ENCODE data around the gene PLAAT1.

PLAAT1 gene

DNA sequence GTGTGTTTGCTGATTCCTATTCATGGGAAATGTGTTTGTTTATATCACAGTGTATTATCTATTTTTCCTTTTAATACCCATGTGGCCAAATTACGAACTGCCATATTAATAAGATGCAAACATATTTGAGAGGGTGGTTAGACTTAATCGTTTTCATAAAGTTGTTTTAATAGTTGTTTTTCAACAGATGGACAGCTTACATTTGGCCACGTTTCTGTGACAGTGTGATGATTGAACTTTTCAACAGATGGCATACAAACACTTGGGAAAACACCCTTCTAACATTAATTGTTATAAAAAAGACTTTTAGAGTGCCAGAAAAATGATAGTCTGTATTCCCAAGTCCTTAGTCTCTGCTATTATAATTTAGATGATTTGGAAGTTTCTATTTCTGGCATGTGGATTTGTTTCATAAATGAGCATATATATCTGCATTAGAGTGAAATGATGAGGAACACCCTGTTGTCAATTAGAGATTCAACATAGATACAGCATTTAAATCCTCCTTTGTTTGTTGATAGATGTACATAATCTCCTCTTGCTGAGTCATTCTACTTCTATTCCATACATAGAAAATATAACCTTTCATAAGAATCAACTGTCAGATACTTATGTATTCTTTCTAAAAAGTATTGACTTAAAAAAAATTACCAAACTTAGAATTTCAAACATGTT, 13.1 kb downstream of the PLAAT1 start:
- DNase-seq, result no peak

DNA sequence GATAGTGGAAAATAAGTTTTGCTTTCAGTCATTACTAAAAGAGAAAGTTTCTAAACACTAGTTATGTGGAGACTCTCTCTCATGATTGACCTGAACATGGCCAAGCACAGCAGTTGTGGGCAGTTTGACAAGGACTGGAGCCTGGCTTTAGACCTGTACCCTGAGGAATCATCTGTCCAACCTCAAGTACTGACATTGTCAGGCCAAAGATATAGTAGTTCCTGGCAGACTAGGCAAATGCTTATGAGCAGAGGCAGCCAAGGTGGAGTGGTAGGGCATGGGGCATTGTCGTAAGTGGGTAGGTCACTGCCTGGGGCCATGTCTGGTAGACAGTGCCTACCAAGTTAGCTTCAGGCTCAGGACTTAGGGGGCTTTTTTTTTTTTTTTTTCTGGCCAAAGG, 20.9 kb downstream of the PLAAT1 start:
- DNase-seq, result no peak

DNA sequence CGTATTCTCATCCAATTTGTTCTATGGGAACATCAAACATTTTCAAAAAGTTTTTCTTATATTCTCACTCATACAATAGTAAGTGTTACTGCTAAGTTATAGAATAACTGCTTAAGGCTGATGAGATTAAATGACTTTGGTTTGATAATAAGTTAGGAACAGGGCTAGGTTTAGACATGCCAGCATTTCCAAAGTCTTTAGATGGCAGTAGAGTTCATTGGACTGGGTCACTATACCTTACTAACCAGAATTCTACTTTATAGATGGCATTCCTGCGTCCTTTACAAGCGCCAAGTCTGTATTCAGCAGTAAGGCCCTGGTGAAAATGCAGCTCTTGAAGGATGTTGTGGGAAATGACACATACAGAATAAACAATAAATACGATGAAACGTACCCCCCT, 21.7 kb downstream of the PLAAT1 start:
- DNase-seq, result no peak

DNA sequence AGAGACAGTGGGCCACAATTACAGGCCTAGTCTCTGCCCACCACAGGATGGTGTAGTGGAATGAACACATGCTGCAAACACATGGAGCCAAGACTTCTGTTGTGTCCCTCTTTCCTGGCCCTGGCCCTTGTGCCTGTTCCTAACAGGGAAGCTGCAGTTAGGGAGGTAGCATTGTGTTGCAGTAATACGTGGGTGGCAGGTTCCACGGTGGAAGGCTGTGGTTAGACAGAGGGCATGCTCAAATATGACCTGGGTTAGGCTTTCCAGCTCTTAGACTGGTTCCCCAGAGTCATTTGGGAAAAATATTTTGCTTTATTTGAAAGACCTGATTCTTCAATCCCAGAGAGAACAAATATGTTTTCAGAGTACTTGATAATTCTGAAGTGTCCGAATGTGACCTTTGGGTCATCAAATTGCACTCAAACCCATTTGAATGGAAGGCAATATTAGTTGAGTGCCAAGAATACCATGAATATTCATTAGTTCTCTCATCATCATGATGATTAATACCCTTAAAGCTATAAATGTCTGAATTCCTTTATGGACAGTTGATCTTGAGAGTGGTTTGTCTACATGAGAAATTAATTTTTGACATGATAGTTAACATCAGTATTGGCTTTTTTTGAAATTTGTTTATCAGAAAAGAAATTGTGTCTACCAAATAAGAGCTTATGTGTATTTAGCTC, 28.5 kb downstream of the PLAAT1 start:
- DNase-seq, result no peak

DNA sequence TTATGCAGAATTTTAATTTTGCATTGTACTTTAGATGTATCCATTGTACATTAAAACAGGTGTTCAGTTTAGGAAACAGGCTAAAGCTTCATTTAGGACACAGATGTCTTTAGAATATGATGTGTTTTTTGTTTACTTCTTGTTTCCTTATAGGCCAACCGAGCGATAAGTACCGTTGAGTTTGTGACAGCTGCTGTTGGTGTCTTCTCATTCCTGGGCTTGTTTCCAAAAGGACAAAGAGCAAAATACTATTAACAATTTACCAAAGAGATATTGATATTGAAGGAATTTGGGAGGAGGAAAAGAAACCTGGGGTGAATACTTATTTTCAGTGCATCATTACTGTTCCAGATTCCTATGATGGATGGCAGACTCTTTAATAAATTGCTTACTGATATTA, 29.4 kb downstream of the PLAAT1 start:
- DNase-seq, result no peak

DNA sequence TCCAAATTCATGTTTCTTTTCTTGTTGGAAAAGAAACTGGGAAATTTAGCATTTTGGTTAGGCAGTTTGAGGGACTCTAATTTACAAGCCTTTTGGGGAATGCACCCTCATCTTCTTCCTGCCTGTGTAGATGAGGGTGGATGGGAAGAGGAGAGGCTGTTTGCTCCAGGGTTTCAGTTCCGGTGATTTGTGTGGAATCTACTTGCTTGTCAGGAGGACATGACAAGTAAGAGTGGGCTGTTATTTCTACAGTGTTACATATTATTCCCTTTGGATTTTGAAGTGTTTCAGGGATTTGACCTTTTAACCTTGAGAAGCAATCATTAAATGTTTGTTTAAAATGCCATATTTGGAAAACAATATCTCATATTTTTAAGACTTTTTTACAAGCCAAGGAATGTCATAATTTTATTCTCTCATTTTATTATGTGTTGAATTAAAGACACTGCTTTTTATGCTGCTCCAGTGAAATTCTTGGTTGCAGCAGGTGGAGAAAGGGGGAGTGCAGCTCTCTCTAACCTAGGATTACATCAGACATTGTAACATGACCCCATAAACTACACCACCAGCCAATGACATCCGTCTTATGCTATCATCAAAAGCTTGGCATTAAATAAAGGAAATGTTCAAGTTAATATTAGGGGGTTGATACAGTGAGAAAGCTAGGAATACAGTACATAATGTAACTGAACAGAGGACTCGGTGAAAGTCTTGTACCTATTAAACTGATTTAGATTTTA, 30.2 kb downstream of the PLAAT1 start:
- no peak for DNase-seq

DNA sequence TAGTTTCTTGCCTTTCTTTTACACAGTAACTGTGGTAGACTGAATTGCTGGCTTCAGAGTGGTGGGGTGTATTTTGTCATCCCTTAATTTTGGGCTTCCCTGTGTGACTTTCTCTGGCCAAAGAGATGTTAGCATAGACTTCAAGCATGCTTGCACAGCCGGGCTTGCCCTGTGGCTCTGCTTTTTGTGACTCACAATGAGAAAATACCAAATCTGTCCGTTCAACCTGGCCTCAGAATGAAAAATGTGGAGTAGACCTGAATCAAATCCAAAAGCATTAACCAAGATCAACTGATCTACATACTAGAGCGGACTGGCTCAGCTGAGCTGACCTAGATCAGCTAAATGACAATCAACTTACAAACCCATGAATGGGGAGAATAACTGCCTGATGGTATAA, 51.4 kb downstream of the PLAAT1 start:
- no peak for DNase-seq

DNA sequence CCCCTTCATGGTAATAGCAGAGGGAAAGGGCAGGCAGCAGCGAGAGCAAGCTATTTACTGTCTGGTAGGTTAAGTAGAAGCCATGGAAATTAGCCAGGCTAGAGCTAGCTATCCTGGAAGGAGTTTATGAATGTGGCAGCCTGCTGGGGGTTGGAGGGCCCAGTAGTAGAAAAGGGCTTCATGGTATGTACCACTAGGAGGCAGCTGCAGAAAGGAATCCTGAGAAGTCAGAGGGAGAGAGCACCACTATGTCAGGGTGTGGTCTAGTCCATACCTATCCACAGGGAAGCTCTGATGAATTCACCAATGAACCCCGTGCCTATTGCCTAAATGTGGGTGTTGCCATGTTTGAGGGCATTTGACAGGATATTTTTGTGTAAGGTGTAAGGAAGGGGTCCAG, 55.0 kb downstream of the PLAAT1 start:
- DNase-seq, result no peak

DNA sequence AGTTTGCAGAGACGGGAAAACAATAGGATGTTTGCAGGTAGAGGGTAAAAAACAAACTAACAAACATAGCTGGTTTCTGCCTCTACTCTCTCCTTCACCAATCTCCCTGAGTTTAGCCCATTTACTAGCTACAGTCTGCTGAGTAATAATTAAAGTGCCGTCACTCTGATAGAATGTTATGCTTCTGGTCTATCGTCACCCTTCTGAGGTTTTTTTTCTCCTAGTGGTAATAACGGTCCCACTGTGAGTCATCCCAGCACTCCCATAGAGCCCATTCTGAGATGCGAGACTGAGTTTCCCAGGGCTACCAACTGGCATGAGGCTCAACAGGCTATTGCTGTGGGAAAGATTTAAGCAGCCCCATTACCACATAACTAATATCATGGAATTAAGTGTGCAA, 56.4 kb downstream of the PLAAT1 start:
- DNase-seq, result no peak

DNA sequence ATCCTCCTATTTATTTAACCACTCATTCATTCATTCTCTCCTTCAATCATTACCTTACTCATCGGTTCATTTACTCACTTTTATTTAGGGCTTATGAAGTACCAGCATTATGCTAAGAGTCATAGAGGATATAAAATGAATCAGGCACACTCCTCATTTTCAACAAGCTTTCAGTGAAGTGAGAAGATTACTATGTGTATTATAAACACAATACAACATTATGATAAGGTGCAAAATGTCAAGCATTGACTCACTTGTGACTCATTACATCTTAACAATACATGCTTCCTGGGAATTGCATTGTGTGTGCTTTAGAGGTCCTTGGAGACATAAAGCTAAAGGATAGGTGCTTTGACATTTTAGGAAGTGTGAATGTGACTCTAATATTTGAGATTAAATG, 60.4 kb downstream of the PLAAT1 start:
- DNase-seq, result no peak

DNA sequence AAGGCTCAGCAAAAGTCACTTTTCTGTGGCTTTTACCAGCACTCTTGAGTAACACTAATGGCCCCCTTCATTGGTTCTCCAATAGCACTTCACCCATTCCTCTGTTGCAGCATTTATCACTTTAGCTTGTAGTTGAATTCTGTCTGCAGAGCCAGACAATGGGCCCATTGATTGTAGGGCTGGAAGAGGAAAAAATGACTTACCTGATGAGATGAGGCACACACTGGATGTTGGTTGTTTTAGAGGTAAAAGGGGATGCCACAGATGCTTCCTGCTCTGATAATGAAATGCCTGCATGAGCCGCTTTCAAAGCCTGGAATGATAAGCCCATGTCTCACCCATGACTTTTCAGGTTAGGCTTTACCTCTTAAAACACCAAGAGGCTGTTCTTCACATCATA, 64.3 kb downstream of the PLAAT1 start:
- no peak for DNase-seq

DNA sequence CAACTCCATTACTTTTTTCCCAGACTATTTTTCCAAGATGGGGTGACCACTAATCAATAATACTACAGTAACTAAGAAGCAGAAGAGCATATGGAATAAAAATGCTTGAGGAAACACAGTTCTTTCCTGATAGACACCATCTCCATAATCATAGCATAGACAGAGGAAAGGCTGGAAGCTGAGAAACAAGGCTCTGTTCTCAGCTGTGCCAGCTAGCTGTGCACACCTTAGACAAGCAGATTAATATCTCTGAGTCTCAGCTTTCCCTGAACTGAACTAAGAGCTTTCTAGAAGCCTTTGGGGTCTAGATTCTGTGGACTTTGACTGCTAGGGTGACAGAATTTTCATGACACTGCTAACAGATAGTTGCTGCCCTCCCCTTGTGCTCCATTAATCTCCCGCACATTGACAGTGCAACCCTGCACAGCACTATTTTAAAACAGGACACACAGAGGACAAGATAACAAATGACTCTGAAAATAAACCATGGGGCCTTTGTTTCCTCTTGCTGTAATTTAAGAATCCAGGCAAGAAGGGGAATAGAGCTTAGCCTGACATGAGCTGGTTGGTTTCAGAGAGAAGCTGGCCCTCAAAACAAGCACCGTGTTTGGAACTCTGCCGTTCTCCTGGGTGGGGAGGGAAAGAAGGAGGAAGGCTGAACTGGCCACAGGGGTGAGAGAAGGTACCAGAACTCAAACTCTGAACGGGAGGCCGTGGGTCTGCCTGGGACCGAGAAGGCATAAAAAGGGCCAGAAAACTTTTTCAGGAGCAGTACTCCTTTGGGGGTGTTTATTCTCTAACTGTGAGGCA, 70.1 kb downstream of the PLAAT1 start:
- DNase-seq, result no peak

DNA sequence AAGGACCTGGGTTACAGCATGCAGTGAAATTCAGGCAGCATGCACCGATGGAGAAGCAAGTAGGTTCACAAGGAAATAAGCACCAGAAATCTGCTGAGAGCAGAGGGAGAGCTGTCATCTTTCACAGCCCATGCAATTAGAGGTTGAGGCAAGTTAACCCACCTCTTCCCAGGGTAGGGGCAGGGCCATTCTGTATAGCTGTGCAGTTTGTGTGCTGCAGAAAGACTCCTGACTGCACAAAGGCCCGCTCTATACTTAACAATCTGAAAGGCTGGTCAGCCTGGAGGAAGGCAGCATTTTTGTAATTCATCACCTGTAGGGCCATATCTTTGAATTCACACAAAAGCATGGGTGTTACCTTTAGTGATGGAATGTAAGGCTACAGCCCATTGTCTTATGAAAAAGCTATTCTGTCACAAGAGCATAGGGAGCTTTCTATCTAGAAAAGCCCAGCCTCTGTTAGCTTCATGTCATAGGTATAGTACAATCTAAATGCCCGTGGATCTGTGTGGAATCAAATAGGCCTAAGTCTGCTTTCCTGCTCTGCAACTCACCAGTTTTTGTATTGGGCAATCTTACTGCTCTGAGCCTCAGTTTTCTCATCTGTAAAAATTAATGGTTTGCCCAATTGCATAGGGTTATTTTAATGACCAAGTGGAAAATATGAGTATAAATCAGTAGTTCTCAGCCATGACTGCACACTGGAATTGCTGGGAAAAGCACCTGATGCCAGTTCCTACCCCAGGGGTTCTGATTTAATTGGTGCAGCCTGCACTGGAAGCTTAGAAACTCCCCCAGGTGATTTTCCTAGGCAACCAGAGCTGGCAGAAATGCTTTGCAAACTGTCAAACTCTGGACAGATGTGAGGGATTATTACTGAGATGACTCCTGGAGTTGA, 72.3 kb downstream of the PLAAT1 start:
- no peak for DNase-seq

DNA sequence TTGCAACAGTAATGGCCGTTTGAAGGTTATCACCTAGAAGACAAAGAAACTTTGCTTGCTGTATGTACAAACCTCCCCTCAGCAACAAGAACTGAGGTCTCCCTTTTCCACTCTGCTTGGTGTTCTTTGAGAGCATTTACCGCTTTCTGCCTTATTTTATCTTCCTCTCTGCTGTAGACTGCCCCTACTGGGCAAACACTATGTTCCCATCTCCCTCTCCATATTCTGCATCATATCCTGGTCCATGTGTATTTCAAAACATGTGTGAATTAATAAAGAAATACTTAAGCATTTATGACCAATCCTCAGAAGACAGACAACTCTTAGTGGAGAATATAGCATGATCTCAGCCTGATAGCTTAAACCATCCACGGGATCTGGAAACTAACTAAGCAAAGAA, 73.1 kb downstream of the PLAAT1 start:
- no peak for DNase-seq

DNA sequence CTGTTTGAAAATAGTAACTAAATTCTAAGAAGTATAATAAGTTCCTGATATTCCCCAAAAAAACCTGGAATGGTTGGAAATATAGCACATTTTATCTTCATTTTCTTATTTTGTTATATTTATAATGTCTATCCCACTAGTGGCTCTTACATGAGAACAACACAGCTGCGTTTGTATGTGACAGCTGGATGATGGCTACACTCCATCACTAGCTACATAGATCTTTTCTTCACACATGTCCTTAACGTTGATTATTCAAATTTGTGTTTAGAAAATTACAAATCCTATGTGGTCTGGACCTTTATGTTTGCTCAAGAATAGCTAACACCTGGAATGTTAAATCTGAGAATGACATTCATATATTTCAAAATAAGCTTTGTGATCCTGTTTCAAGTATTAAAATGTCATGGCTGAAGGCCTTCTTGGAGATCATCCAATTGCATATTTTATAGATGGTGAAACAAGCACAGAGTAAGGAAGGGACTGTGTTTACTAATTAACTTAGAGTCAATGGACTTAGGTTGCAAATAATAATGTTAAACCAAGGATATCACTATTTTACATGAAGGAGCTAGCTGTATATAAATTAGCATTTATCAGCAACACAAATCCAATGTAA, 76.8 kb downstream of the PLAAT1 start:
- DNase-seq, result no peak

All from GOT3 (cell line).